Muscle of leg (tissue), 11 donors: Measurements from ENCODE around the gene DISP3. TPM values are rescaled to one million over a fixed set of nuclear protein-coding genes. Genes with fewer than 3 reads are reported as not detected.

Experiments
- DNase-seq: peaks from one replicate; pipeline ENCODE4 v3.0.0; 2013
- H3K27ac ChIP-seq: one replicate; pipeline ENCODE4 v1.5.1; 2013; ENCODE audit warnings: mild to moderate bottlenecking, low read length, control low read depth
- H3K27me3 ChIP-seq: one replicate; pipeline ENCODE4 v1.6.1; 2013; ENCODE audit warnings: low read length; ENCODE audit not compliant: control insufficient read depth, insufficient read depth
- H3K36me3 ChIP-seq: one replicate; pipeline ENCODE4 v1.6.1; 2013; ENCODE audit warnings: low read length; ENCODE audit not compliant: control insufficient read depth, insufficient read depth
- H3K4me1 ChIP-seq: one replicate; pipeline ENCODE4 v1.6.1; 2013; ENCODE audit warnings: low read length; ENCODE audit not compliant: control insufficient read depth, insufficient read depth
- H3K4me3 ChIP-seq: one replicate; pipeline ENCODE4 v1.5.1; 2013; ENCODE audit warnings: low read length, control low read depth
- H3K9me3 ChIP-seq: replicated peaks from 2 replicates; pipeline ENCODE4 v1.6.1; 2013; ENCODE audit warnings: low read depth, low read length; ENCODE audit not compliant: control insufficient read depth
- WGBS: methylation state at CpG from one replicate; pipeline ENCODE4 v1.1.5; 2013; ENCODE audit warnings: missing lambda C conversion rate; ENCODE audit not compliant: insufficient coverage; 5-methylcytosine and 5-hydroxymethylcytosine counted together
- polyA plus RNA-seq, 8 donors: library from polyadenylated mRNA; unstranded; fragments of 120-200 nt; gene quantifications; one replicate each; pipeline versions ENCODE4 v1.2.1 to v1.2.3, GENCODE V29; 2013; ENCODE audit warnings: inconsistent platforms in 1 of 8, low replicate concordance in 1 of 8; ENCODE audit not compliant: insufficient read length in 8 of 8, insufficient read depth in 1 of 8
- total RNA-seq: library from RNA; stranded (reverse); fragments of 120-200 nt; gene quantifications from one replicate; pipeline ENCODE4 v1.2.4, GENCODE V29; 2013

DISP3 gene
- total and polyA plus RNA-seq, 9 donors: 0.09 to 0.58 (median 0.18) TPM

DNA sequence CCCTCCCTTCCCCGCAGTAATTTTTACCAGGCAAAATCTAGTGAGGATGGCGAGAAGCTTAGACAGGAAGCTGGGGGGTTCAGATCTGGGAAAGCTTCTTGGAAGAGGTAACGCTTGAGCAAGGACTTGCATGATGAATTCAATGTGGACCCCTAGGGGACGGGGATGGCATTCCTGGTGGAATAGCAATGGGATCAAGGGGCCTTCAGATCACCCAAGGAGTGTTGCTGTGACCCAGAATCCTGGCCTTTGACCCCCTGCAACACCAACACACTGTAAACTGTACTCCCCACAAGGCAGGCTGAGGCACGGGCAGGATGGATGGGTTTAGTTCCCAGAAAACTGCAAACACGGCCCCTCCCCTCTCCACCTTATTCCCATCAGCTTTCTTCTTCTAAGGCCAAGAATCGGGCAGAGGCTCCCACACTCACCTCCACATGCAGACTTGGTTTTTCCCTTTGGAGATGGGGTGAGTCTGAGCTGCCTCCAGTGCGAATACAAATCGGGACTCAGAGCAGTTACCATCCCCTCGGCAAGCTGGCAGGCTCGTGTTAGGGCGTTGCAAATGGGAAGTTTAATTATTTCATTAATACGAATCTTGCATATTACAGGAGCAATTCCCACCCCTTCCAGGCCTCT lies 20.1 kb downstream of the DISP3 start:
- H3K27me3 ChIP-seq: peaks cover 28% of the 10 kb centered on the region
- WGBS: 80% methylated on average over 4 of the region's 13 CpGs

DNA sequence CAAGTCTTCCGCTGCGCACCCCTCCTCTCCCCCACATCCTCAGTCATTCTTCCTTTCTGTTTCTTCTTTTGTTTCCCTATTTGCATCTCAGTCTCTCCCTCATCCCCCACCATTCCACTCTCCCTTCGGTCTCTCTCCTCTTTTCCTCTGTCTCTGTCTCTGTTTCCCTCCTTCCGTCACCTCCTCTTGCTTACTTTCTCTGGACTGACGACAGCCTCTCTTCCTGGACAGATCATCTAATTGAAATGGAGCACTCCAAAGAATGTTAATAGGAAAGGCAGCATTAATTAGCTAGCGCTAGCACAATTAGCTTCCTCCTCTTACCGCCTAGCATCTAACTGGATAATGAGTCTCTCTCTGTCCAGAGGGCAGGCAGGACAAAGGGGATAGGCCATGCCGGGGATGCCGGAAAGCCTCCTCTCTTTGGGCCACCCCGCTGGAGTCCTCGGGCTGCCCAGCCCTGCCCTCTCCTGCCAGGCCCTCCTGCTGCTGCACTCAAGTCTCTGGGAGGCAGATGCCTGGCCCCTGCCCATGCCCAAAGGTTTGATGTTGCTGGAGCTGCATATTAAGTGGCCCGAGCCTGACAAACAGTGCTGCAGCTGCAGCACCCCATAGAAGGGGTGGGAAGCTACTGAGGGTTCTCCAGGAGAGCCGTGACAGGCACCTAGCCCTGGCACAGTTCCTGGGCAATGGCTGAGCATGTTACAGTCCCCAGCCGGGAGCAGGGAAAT lies 20.8 kb downstream of the DISP3 start:
- Histone ChIP-seq H3K27me3 (peaks cover 28% of the 10 kb centered on the region), H3K4me1 (no peaks in the 10 kb centered on the region), H3K36me3 (no peaks in the 10 kb centered on the region), H3K4me3 (no peak overlapping the region), H3K27ac (no peak overlapping the region), H3K9me3 (peaks cover 9% of the 10 kb centered on the region)
- WGBS: 54% methylated on average over 10 of the region's 14 CpGs
- DNase-seq: no peak

More for the DNA sequence above, 20.1 kb downstream of the DISP3 start:
- no peak for DNase-seq
- H3K4me3 ChIP-seq: no peak overlapping the region
- peaks cover 3% of the 10 kb centered on the region for H3K9me3 ChIP-seq
- H3K36me3 ChIP-seq: no peaks in the 10 kb centered on the region
- H3K27ac ChIP-seq: no peak overlapping the region
- H3K4me1 ChIP-seq: no peaks in the 10 kb centered on the region

DNA sequence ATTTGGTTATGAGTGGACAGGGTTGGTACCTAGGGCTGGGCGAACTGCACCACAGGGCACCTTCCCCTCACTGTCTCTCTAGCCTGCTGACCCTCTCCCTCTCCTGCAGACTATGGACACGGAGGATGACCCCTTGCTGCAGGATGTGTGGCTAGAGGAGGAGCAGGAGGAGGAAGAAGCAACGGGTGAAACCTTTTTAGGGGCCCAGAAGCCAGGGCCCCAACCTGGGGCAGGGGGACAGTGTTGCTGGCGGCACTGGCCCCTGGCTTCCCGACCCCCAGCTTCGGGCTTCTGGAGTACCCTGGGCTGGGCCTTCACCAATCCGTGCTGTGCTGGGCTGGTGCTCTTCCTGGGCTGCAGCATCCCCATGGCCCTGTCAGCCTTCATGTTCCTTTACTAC lies 21.9 kb downstream of the DISP3 start:
- no peak for DNase-seq
- H3K9me3 ChIP-seq: peaks cover 14% of the 10 kb centered on the region
- H3K27me3 ChIP-seq: peaks cover 28% of the 10 kb centered on the region
- no peak overlapping the region for H3K27ac ChIP-seq
- no peaks in the 10 kb centered on the region for H3K36me3 ChIP-seq
- no peak overlapping the region for H3K4me3 ChIP-seq
- H3K4me1 ChIP-seq: no peaks in the 10 kb centered on the region
- WGBS: 87% methylated on average over 5 of the region's 7 CpGs

DNA sequence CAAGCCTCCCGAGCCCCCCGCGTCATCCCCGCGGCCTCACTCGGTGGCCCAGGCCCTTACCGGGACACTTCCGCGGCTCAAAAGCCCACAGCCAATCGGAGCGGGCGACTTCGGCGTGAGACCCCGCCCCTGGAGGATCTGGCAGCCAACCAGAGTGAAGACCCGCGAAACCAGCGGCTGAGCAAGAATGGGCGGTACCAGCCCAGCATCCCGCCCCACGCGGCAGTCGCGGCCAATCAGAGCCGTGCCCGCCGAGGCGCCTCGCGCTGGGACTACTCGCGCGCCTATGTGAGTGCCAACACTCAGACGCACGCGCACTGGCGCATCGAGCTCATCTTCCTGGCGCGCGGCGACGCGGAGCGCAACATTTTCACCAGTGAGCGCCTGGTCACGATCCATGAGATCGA lies 22.5 kb downstream of the DISP3 start:
- no peak overlapping the region for H3K4me3 ChIP-seq
- 34% methylated on average over 48 of the region's 48 CpGs for WGBS
- peak; percentile 54 for DNase-seq

DNA sequence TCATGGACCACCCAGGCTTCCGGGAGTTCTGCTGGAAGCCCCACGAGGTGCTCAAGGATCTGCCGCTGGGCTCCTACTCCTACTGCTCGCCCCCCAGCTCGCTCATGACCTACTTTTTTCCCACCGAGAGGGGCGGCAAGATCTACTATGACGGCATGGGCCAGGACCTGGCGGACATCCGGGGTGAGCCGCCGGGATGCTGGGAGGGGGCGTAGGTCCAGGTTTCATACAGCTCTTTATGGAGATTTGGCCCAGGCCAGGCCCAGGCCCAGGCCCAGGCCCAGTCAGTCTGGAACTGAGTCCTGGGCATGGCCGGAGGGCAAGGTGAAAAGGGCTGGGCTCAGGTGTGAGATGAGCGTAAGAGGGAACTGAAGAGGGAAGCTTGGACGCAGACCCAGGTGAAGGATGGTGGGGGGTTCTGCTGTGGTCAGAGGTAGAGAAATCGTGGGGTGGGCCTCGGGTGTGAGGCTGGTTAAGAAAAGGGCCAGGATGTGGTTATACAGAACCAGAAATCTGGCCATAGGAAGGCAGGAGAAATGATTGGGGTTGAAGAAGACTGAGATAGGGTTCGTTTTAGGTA lies 23.0 kb downstream of the DISP3 start:
- H3K4me3 ChIP-seq: no peak overlapping the region
- no peaks in the 10 kb centered on the region for H3K4me1 ChIP-seq
- WGBS: 77% methylated on average over 18 of the region's 19 CpGs
- H3K9me3 ChIP-seq: peaks cover 20% of the 10 kb centered on the region
- H3K36me3 ChIP-seq: no peaks in the 10 kb centered on the region
- H3K27me3 ChIP-seq: peaks cover 28% of the 10 kb centered on the region
- no peak overlapping the region for H3K27ac ChIP-seq
- DNase-seq: no peak

More for the DNA sequence above, 22.5 kb downstream of the DISP3 start:
- Histone ChIP-seq H3K27ac (no peak overlapping the region), H3K9me3 (peaks cover 16% of the 10 kb centered on the region), H3K27me3 (peaks cover 28% of the 10 kb centered on the region), H3K4me1 (no peaks in the 10 kb centered on the region), H3K36me3 (no peaks in the 10 kb centered on the region)

DNA sequence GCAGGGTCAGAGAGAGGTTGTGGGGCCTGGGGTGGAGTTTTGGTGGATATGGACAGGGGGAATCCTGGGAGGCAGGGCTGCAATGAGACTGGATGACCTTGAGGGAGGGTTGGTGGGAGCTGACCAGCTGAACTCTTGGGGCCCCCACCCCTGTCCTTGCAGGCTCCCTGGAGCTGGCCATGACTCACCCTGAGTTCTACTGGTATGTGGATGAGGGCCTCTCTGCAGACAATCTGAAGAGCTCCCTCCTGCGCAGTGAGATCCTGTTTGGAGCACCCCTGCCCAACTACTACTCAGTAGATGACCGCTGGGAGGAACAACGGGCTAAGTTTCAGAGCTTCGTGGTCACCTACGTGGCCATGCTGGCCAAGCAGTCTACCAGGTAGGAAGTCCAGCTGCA lies 23.6 kb downstream of the DISP3 start:
- no peaks in the 10 kb centered on the region for H3K36me3 ChIP-seq
- no peaks in the 10 kb centered on the region for H3K4me1 ChIP-seq
- H3K9me3 ChIP-seq: peaks cover 20% of the 10 kb centered on the region
- no peak overlapping the region for H3K4me3 ChIP-seq
- H3K27me3 ChIP-seq: peaks cover 28% of the 10 kb centered on the region
- WGBS: 100% methylated on average over 5 of the region's 5 CpGs
- DNase-seq: no peak
- no peak overlapping the region for H3K27ac ChIP-seq

DNA sequence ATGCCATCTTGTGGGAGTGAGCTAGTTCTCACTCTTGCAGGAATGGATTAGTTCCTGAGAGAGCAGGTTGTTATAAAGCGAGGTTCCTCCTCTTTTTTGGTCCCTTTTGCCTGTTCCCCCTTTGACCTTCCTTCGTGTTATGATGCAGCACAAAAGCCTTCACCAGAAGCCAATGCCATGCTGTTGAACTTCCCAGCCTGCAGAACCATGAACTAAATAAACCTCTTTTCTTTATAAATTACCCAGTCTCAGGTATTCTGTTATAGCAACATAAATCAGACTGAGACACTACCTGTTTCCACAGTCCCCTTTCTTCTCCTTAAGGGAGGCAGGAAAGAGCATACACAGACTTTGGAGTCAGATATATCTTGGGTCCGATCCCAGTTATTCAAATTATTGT lies 25.6 kb downstream of the DISP3 start:
- 65% methylated on average over 2 of the region's 3 CpGs for WGBS
- H3K9me3 ChIP-seq: peaks cover 20% of the 10 kb centered on the region

DNA sequence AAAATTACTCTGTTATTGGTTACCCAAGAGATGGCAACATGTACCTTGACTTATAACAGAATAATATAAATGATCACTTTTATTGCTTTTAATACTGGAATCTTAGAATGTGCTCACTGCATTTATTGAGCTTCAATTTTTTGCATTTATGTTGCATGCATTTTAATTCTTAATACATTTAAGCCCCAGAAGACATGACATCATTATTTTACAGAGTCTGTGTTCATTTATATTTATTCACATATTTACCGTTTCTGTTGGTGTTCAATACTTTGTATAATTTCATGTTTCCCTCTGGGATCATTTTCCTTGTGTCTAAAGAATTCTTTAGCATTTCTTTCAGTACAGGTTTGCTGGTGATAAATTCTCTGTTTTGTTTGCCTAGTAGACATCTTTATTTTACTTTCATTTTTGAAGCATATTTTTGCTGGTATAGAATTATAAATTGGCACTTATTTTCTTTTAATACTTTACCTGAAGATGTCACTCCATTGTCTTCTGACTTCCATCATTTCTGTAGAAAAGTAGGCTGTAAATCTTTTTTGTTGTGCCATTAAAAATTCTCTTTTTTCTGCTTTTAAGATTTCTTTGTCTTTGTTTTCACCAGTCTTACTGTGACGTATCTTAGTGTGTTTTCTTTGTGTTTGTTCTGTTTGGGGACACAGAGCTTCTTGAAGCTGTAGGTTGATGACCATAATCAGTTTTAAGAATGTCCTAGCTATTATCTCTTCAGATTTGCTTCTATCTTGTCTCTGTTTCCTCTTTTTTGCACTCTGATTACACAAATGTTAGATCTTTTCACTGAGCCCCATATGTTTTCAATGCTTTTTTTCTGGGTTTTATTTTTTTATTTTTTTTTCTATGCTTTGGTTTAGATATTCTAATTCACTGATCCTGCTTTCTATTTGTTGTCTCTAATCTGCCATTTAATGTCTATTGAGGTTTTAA lies 26.9 kb downstream of the DISP3 start:
- H3K4me1 ChIP-seq: no peaks in the 10 kb centered on the region
- no peak overlapping the region for H3K4me3 ChIP-seq
- WGBS: no CpG with 5 or more reads among the region's 2 CpGs
- H3K27ac ChIP-seq: no peak overlapping the region
- H3K9me3 ChIP-seq: peaks cover 20% of the 10 kb centered on the region
- no peaks in the 10 kb centered on the region for H3K36me3 ChIP-seq
- peaks cover 13% of the 10 kb centered on the region for H3K27me3 ChIP-seq
- no peak for DNase-seq

More for the DNA sequence above, 25.6 kb downstream of the DISP3 start:
- no peaks in the 10 kb centered on the region for H3K36me3 ChIP-seq
- no peaks in the 10 kb centered on the region for H3K4me1 ChIP-seq
- no peak for DNase-seq
- no peak overlapping the region for H3K4me3 ChIP-seq
- H3K27ac ChIP-seq: no peak overlapping the region
- peaks cover 22% of the 10 kb centered on the region for H3K27me3 ChIP-seq

DNA sequence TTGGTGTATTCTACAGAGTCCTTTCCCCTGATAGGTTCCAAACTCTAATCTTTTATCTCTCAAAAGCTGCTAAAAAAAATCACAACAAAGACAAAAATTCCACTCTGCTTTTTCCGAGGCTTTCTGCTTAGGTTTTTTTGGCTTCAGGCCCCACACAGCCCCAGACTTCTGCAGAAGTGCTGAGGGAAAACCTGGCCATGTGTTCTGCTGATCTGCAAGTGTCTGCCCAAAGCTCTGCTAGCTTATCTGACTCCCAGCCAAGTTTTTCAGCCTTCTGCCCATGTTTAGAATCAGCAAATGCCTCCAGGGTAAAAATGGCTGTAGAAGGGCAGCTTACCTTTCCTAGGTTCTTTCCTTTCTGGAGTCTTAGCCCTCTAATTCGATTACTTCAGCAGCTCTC lies 28.4 kb downstream of the DISP3 start:
- Histone ChIP-seq H3K9me3 (peaks cover 20% of the 10 kb centered on the region), H3K4me1 (no peaks in the 10 kb centered on the region), H3K4me3 (no peak overlapping the region), H3K27me3 (no peaks in the 10 kb centered on the region), H3K27ac (no peak overlapping the region), H3K36me3 (no peaks in the 10 kb centered on the region)
- no peak for DNase-seq
- WGBS: 80% methylated on average over 1 of the region's 2 CpGs
